GM19025 (cell line): ENCODE data around the gene GPATCH8.

Source experiments
- ATAC-seq: cut with Tn5 transposase; IDR thresholded peaks from one replicate; pipeline ENCODE4 v1.9.1; 2021; ENCODE audit warnings: mild to moderate bottlenecking, low read depth, moderate library complexity; ENCODE audit not compliant: unreplicated experiment

Gene GPATCH8

GRCh38 chr17:44465897-44466296 lies 37.3 kb downstream of the GPATCH8 start:
- no peak for ATAC-seq

- no peak for ATAC-seq
Observed at GRCh38 chr17:44465276-44465675, 37.9 kb downstream of the GPATCH8 start.

- no peak for ATAC-seq
Observed at GRCh38 chr17:44464037-44464436, 39.2 kb downstream of the GPATCH8 start.

- ATAC-seq: no peak
Observed at GRCh38 chr17:44451832-44452231, 51.4 kb downstream of the GPATCH8 start.

- ATAC-seq: no peak
Observed at GRCh38 chr17:44451016-44451627, 52.1 kb downstream of the GPATCH8 start.

- no peak for ATAC-seq
Observed at GRCh38 chr17:44448412-44448811, 54.8 kb downstream of the GPATCH8 start.

DNA sequence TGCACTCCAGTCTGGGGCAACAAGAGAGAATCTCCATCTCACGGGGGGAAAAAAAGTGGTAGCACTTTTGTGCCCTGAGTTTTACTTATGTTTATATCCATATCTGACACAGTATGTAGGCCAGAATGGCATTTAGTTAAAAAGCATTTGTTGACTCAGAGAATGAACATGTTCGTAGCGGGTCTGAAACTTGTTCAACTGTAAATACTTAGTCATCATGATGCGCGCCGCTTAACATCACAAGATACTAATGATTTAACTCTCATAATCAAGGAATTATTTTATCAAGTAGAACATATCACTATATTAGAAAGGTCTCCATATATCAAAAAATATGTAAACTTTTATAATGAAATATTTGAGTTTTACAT lies 58.5 kb downstream of the GPATCH8 start:
- ATAC-seq: no peak

GRCh38 chr17:44442806-44443205 lies 60.4 kb downstream of the GPATCH8 start:
- ATAC-seq: no peak

GRCh38 chr17:44439168-44439567 lies 64.0 kb downstream of the GPATCH8 start:
- no peak for ATAC-seq

GRCh38 chr17:44438636-44439035 lies 64.6 kb downstream of the GPATCH8 start:
- no peak for ATAC-seq

DNA sequence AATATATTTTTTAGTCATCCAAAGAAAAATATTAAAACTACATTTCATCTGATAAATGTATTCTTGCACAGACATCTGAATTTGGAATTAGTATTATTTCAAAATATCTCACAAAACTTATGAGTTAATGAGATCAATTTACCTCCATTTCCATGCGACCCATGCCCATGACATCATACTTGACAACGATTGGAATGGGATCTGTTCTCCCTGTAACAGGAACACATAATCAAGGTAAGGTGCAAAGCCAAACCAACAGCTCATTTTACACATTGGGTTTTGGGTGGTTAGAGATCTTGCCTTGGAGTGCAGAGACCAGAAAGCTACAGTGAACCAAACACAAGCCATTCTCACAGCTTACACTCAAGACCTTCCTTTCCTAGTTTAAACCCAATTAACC lies 66.9 kb downstream of the GPATCH8 start:
- ATAC-seq: no peak

GRCh38 chr17:44432254-44433157 lies 70.7 kb downstream of the GPATCH8 start:
- ATAC-seq: no peak

- ATAC-seq: no peak
Observed at GRCh38 chr17:44424828-44425461, 78.3 kb downstream of the GPATCH8 start.

- ATAC-seq: no peak
Observed at GRCh38 chr17:44417553-44417952, 85.7 kb downstream of the GPATCH8 start.

DNA sequence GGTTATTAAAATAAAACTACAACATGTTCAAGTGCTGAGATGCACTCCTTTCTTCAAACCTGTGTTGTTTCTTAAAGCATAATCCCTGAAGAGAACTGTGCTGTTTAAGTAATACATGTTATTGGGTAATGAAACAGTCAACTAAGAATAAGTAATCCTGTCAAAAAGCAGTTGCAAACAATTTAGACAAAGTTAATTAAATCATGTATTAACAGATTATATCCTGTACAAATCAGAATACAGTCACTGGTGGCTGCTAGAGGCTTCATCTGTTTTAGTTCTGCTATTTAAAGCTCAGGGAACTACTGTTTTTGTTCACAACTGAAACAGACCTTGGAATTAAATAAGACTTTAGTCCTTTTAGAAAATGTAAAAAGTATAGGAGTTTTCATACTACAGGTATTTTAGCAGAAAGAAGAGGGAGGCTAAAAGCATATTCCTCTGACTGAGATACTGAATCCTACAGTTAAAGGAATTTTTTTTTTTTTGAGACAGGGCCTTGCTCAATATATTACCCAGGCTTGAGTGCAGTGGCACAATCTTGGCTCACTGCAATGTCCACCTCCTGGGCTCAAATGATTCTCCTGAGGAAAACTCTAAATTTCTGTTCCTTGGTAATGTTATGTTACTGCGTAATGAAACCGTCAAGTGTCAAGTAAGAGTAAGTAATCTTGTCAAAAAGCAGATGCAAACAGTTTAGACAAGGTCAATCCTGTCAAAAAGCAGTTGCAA lies 86.5 kb downstream of the GPATCH8 start:
- no peak for ATAC-seq

DNA sequence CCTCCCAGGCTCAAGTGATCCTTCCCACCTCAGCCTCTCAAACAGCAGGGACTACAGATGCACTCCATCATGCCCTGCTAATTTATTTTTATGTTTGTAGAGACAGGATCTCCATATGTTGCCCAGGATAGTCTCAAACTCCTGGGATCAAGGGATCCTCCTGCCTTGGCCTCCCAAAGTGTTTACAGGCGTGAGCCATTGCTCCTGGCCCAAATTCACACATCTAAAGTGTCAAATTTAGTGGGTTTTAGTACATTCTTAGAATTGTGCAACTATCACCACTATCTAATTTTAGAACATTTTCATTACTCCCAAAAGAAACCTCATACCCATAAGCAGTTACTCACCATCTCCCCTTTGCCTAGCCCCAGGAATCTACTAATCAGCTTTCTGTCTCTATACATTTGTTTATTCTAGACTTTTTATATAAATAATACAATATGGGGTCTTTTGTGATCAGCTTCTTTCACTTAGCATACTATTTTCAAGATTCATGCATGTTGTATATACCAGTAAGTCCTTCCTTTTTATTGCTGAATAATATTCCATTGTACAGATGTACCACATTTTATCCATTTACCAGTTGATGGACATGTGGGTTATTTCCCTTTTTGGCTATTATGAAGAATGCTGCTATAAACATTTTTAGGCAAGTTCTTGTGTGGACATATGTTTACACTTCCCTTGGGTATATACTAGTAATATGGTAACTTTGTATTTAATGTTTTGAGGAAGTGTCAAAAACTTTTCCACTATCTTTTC lies 88.6 kb downstream of the GPATCH8 start:
- ATAC-seq: no peak

DNA sequence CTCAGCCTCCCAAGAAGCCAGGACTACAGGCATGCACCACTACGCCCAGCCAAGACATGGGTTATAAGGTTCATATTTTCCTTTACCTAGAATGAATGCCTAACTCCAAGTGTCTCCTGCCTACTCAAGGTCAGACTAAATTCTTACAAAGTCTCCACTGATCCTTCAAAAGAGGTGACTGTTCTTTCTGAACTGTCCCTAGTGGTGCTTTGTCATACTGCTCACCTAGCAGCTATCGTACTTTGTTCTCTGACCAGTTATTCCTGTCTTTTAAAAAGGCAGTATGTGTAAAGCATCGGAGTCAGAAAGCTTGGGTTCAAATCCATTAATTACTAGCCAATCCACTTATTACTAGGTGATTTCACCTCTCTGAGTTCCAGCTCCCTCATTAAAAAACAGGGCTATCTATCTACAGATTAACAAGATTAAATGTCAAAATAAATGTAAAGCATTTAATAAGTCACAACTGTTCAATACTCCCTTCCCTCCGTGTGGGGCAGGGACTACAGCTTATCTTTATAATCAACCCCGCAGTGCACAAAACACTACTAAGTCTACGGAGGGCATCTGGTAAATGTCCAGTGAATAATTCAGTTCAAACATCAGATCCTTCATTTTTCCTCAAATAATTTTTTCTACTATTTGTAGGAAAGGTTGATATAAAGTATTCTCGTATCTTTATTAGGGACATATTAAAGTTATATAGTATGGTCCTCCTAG lies 93.7 kb downstream of the GPATCH8 start:
- no peak for ATAC-seq

DNA sequence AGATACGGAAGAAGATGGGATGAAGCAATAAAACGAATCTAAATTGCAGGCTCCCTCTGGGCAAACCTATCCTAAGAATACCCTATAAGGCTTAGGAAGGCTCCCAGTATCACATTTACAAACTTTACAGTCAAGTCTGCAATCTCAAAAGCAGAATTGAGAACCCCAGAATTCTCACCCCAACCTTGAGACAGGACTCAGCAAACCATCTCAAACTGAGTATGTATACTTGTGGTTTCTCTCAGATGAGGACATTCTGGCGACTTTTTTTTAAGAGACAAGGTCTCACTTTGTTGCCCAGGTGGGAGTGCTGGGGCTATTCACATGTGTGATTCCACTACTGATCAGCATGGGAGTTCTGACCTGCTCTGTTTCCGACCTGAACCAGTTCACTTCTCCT lies 94.4 kb downstream of the GPATCH8 start:
- ATAC-seq: no peak

GRCh38 chr17:44402564-44403172 lies 100.5 kb downstream of the GPATCH8 start:
- ATAC-seq: no peak
